Measurements from ENCODE around the gene CCR5. TPM values are rescaled to one million over a fixed set of nuclear protein-coding genes. Genes with fewer than 3 reads are reported as not detected.
"Not testable (repeated sequence)": the region's sequence is repeated elsewhere in the genome, so short reads cannot be mapped to it uniquely, and the experiment has no call there.

The CCR5 gene
- total RNA-seq, 1 experiment from 2014 or later: not detected

DNA sequence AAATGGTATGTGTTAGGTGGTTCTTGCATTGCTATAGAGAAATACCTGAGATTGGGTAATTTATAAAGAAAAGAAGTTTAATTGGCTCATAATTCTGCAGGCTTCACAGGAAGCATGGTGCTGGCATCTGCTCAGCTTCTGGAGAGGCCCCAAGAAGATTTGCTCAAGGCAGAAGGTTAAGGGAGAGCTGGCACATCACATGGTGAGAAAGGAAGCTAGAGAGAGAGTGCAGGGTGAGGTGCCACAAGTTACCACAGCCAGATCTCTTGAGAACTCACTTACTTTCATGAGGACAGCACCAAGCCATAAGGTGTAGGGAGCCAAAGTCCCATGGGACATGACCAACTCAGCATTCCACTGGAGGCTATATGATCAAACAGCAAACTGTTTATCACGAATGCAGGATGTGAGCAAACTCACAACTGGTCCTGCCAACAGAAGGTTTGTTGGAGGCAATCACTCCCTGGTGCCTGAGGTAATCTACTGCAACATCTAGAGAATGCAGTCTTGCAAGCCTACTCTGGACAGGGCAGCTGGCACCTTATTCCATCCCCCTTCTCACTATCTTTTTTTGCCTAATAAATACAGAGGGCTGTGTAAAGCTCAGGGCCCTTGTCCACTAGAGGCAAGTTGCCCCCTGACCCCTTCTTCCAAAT, 45.0 kb upstream of the CCR5 start:
- BruUV-seq (replicated peaks): no TSS peak
- H3K36me3 ChIP-seq (ENCODE audit: low read depth, low read length): no peaks in the 10 kb centered on the region
- no peaks in the 10 kb centered on the region for H3K79me2 ChIP-seq (ENCODE audit: low read length)
- no peaks in the 10 kb centered on the region for H3K4me1 ChIP-seq (ENCODE audit: insufficient read depth, low read length)
- H3K27ac ChIP-seq (ENCODE audit: low read length): no peak overlapping the region
- no peaks in the 10 kb centered on the region for H4K20me1 ChIP-seq (ENCODE audit: low read length)
- H3K4me2 ChIP-seq (ENCODE audit: low read length): no peak overlapping the region
- peaks cover 10% of the 10 kb centered on the region; the same call in 1 of the 2 replicates for H3K9me3 ChIP-seq (ENCODE audit: low read length)
- ATAC-seq (no peak), DNase-seq (no peak)
- intact Hi-C loops (cut with micrococcal nuclease): no loop called here
- POLR2A ChIA-PET (ENCODE audit: unreplicated experiment): no interaction called here
- TF ChIP-seq EZH2phosphoT487 (IDR thresholded peaks at IDR 0.05; ENCODE audit: borderline replicate concordance, low read length) (no peak), EZH2 (IDR thresholded peaks at IDR 0.05; ENCODE audit: low read length, unreplicated experiment) (no peak), CTCF (conservative IDR thresholded peaks at IDR 0.05; ENCODE audit: low read depth, low read length) (no peak)
- no peak overlapping the region for H2AFZ ChIP-seq (ENCODE audit: low read length)
- CTCF ChIA-PET: no interaction called here
- no peak overlapping the region for H3K9ac ChIP-seq (ENCODE audit: low read length)
- H3K9me2 ChIP-seq (replicated peaks; ENCODE audit: low read length): no peaks in the 10 kb centered on the region
- H3K4me3 ChIP-seq (ENCODE audit: low read length): no peak overlapping the region
- no peaks in the 10 kb centered on the region; the same call in 1 of the 2 replicates for H3K27me3 ChIP-seq (ENCODE audit: low read length)
- no peaks in the 10 kb centered on the region for H3F3A ChIP-seq (ENCODE audit: low read length, unreplicated experiment)

DNA sequence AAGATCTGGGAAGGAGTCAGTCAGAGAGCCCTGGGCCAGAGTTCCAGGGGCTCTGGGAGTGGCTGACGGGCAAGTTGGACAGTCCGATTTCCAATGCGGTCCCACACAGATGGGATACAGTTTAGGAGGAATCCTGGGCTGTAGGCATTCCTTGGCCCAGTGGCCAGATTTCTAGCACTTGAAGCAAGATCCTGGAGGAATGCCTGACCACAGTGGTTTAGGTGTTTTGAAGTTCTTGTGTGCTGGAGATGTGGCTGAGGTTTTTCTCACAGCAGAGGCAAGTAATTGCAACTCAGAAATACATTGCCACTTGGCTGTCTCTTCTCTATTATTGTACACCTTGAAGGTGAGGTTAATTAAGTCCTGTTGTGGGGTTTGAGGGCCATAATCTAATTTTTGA, 40.1 kb upstream of the CCR5 start:
- H3K4me2 ChIP-seq (ENCODE audit: low read length); POLR2A ChIA-PET (ENCODE audit: unreplicated experiment); H3K4me3 ChIP-seq (ENCODE audit: low read length); DNase-seq; intact Hi-C loops (cut with micrococcal nuclease); ATAC-seq; H3K27me3 ChIP-seq (ENCODE audit: low read length); H3K4me1 ChIP-seq (ENCODE audit: insufficient read depth, low read length); H3K79me2 ChIP-seq (ENCODE audit: low read length); BruUV-seq (replicated peaks); CTCF ChIA-PET; H3K36me3 ChIP-seq (ENCODE audit: low read depth, low read length); H3F3A ChIP-seq (ENCODE audit: low read length, unreplicated experiment); H3K27ac ChIP-seq (ENCODE audit: low read length); H4K20me1 ChIP-seq (ENCODE audit: low read length); H3K9me2 ChIP-seq (replicated peaks; ENCODE audit: low read length); H2AFZ ChIP-seq (ENCODE audit: low read length); H3K9ac ChIP-seq (ENCODE audit: low read length): not testable (repeated sequence)
- H3K9me3 ChIP-seq (ENCODE audit: low read length): peaks cover 10% of the 10 kb centered on the region; the same call in 1 of the 2 replicates

GRCh38 chr3:46334741-46335478, 35.8 kb upstream of the CCR5 start:
- Histone ChIP-seq H3K9me2 (replicated peaks; ENCODE audit: low read length) (no peaks in the 10 kb centered on the region), H3K4me2 (ENCODE audit: low read length) (peak overlapping the region; percentile 27), H4K20me1 (ENCODE audit: low read length) (no peaks in the 10 kb centered on the region), H3K4me1 (ENCODE audit: insufficient read depth, low read length) (peaks cover 15% of the 10 kb centered on the region), H3K9ac (ENCODE audit: low read length) (no peak overlapping the region), H3K4me3 (ENCODE audit: low read length) (no peak overlapping the region), H3K79me2 (ENCODE audit: low read length) (no peaks in the 10 kb centered on the region), H3K9me3 (ENCODE audit: low read length) (peaks cover 14% of the 10 kb centered on the region; the same call in 1 of the 2 replicates), H3K27me3 (ENCODE audit: low read length) (no peaks in the 10 kb centered on the region), H3F3A (ENCODE audit: low read length, unreplicated experiment) (no peaks in the 10 kb centered on the region), H3K27ac (ENCODE audit: low read length) (peak overlapping the region; percentile 33; the same call in 1 of the 2 replicates), H3K36me3 (ENCODE audit: low read depth, low read length) (peaks cover 4% of the 10 kb centered on the region; the same call in 1 of the 2 replicates), H2AFZ (ENCODE audit: low read length) (no peak overlapping the region)
- ChIA-PET POLR2A (ENCODE audit: unreplicated experiment) (interaction anchor here (0.7 kb wide), 1 partner anchor 675 kb away, joined by 4 read pairs; no protein-coding TSS in a partner anchor), CTCF (interaction anchor here (0.6 kb wide), 1 partner anchor 167 kb away, joined by 3 read pairs; no protein-coding TSS in a partner anchor)
- TF ChIP-seq EZH2 (IDR thresholded peaks at IDR 0.05; ENCODE audit: low read length, unreplicated experiment) (no peak), CTCF (conservative IDR thresholded peaks at IDR 0.05; ENCODE audit: low read depth, low read length) (no peak), EZH2phosphoT487 (IDR thresholded peaks at IDR 0.05; ENCODE audit: borderline replicate concordance, low read length) (no peak)
- intact Hi-C loops (cut with micrococcal nuclease): no loop called here
- ATAC-seq (peak; percentile 92), DNase-seq (peak; percentile 72)
- BruUV-seq (replicated peaks): no TSS peak
